Measurements from ENCODE around the gene RBM47.

RBM47 gene

GRCh38 chr4:40601641-40602040 lies 28.0 kb downstream of the RBM47 start:
- TF ChIP-seq POLR2AphosphoS5 (IDR thresholded peaks at IDR 0.05; ENCODE audit: low read depth), result peak; percentile 78
- no peak for TF ChIP-seq REST (IDR thresholded peaks at IDR 0.05; ENCODE audit: insufficient replicate concordance, low read depth)
- TF ChIP-seq SPI1 (IDR thresholded peaks at IDR 0.05; ENCODE audit: borderline replicate concordance, low read depth), result peak; percentile 42; the same call in 1 of the 2 replicates
- TF ChIP-seq, protein P1, sequence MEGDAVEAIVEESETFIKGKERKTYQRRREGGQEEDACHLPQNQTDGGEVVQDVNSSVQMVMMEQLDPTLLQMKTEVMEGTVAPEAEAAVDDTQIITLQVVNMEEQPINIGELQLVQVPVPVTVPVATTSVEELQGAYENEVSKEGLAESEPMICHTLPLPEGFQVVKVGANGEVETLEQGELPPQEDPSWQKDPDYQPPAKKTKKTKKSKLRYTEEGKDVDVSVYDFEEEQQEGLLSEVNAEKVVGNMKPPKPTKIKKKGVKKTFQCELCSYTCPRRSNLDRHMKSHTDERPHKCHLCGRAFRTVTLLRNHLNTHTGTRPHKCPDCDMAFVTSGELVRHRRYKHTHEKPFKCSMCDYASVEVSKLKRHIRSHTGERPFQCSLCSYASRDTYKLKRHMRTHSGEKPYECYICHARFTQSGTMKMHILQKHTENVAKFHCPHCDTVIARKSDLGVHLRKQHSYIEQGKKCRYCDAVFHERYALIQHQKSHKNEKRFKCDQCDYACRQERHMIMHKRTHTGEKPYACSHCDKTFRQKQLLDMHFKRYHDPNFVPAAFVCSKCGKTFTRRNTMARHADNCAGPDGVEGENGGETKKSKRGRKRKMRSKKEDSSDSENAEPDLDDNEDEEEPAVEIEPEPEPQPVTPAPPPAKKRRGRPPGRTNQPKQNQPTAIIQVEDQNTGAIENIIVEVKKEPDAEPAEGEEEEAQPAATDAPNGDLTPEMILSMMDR (IDR thresholded peaks at IDR 0.05; ENCODE audit: insufficient read depth, low read length), result no peak
- TF ChIP-seq GABPA (IDR thresholded peaks at IDR 0.05; ENCODE audit: low read depth), result no peak
- peak; percentile 56 to 92 for DNase-seq (ENCODE audit: low read depth in 1 of 2, low spot score in 1 of 2)
- H3K27me3 ChIP-seq (ENCODE audit: insufficient read depth, poor library complexity, severe bottlenecking), result no peaks in the 10 kb centered on the region
- peak overlapping the region; percentile 88 for H3K27ac ChIP-seq (replicated peaks)
- H3K4me3 ChIP-seq (replicated peaks; ENCODE audit: insufficient read depth, low read length), result no peak overlapping the region

- DNase-seq (ENCODE audit: low read depth in 1 of 2, low spot score in 1 of 2), result peak; percentile 86 to 88
- Histone ChIP-seq H3K27me3 (ENCODE audit: insufficient read depth, poor library complexity, severe bottlenecking) (no peaks in the 10 kb centered on the region), H3K4me3 (replicated peaks; ENCODE audit: insufficient read depth, low read length) (no peak overlapping the region), H3K27ac (replicated peaks) (peak overlapping the region; percentile 88)
- TF ChIP-seq GABPA (IDR thresholded peaks at IDR 0.05; ENCODE audit: low read depth), result no peak
- no peak for TF ChIP-seq SPI1 (IDR thresholded peaks at IDR 0.05; ENCODE audit: borderline replicate concordance, low read depth)
- TF ChIP-seq REST (IDR thresholded peaks at IDR 0.05; ENCODE audit: insufficient replicate concordance, low read depth), result no peak
- TF ChIP-seq, protein P1 (IDR thresholded peaks at IDR 0.05; ENCODE audit: insufficient read depth, low read length), result no peak
- TF ChIP-seq POLR2AphosphoS5 (IDR thresholded peaks at IDR 0.05; ENCODE audit: low read depth), result no peak; the same call in 1 of the 2 replicates
Measured at GRCh38 chr4:40600850-40601249, 28.8 kb downstream of the RBM47 start.

GRCh38 chr4:40599431-40599830 lies 30.2 kb downstream of the RBM47 start:
- Histone ChIP-seq H3K27me3 (ENCODE audit: insufficient read depth, poor library complexity, severe bottlenecking) (no peaks in the 10 kb centered on the region), H3K4me3 (replicated peaks; ENCODE audit: insufficient read depth, low read length) (no peak overlapping the region), H3K27ac (replicated peaks) (no peak overlapping the region)
- TF ChIP-seq POLR2AphosphoS5 (IDR thresholded peaks at IDR 0.05; ENCODE audit: low read depth) (no peak), REST (IDR thresholded peaks at IDR 0.05; ENCODE audit: insufficient replicate concordance, low read depth) (no peak), GABPA (IDR thresholded peaks at IDR 0.05; ENCODE audit: low read depth) (no peak), SPI1 (IDR thresholded peaks at IDR 0.05; ENCODE audit: borderline replicate concordance, low read depth) (no peak)
- TF ChIP-seq, protein P1 (IDR thresholded peaks at IDR 0.05; ENCODE audit: insufficient read depth, low read length), result no peak
- no peak for DNase-seq (ENCODE audit: low read depth in 1 of 2, low spot score in 1 of 2)
